MCF 10A (cell line): ENCODE results near the gene KIAA0408. TPM values are rescaled to one million over a fixed set of nuclear protein-coding genes. Genes with fewer than 3 reads are reported as not detected.

Experiments used
- BruUV-seq: library from RNA; stranded (reverse); fragments of 400-500 nt; replicated peaks from 2 replicates; lab custom pipeline; 2021; lab: Mats Ljungman, UMichigan
- CTCF ChIA-PET: fragments of 300-600 bp; sonication (Branson Sonifier 250); formaldehyde crosslinking; extraction: SDS; loops from one replicate; lab custom pipeline; 2021; ENCODE audit warnings: antibody characterized with exemption, inconsistent platforms; lab: Yijun Ruan, JAX
- POLR2A ChIA-PET: fragments of 300-600, 350-650 bp; sonication (Branson Sonifier 250); formaldehyde crosslinking; extraction: SDS; loops from one replicate; lab custom pipeline; 2020; ENCODE audit warnings: antibody characterized with exemption, inconsistent platforms; lab: Yijun Ruan, JAX
- DNase-seq: peaks from one replicate; pipeline ENCODE4 v3.0.0-alpha.2; 2018; ENCODE audit not compliant: unreplicated experiment
- H3K27ac Mint-ChIP-seq: one replicate; pipeline ENCODE4 v1.8.0; 2022; ENCODE audit warnings: mild to moderate bottlenecking, low read depth, mixed read lengths; ENCODE audit not compliant: unreplicated experiment
- H3K27me3 Mint-ChIP-seq: one replicate; pipeline ENCODE4 v1.8.0; 2022; ENCODE audit warnings: mixed read lengths; ENCODE audit not compliant: insufficient read depth, unreplicated experiment
- H3K36me3 Mint-ChIP-seq: one replicate; pipeline ENCODE4 v1.8.0; 2022; ENCODE audit warnings: mild to moderate bottlenecking, moderate library complexity, mixed read lengths; ENCODE audit not compliant: insufficient read depth, unreplicated experiment
- H3K4me1 Mint-ChIP-seq: one replicate; pipeline ENCODE4 v1.8.0; 2022; ENCODE audit warnings: mixed read lengths; ENCODE audit not compliant: insufficient read depth, unreplicated experiment
- H3K4me3 Mint-ChIP-seq: one replicate; pipeline ENCODE4 v1.8.0; 2022; ENCODE audit warnings: mild to moderate bottlenecking, moderate library complexity, mixed read lengths; ENCODE audit not compliant: unreplicated experiment
- H3K9me3 Mint-ChIP-seq: one replicate; pipeline ENCODE4 v1.8.0; 2022; ENCODE audit warnings: mixed read lengths; ENCODE audit not compliant: unreplicated experiment
- intact Hi-C: fragments of 100-400 bp; cut with micrococcal nuclease; formaldehyde crosslinking; loops from 2 replicates; pipeline ENCODE4 v1.14.1; 2022
- total RNA-seq: library from RNA; stranded (reverse); gene quantifications from 2 replicates; pipeline ENCODE4 v1.2.3, GENCODE V29; 2022
- TF ChIP-seq, protein P1 (sequence below): fragments of 200-600 bp; IDR thresholded peaks from one replicate; pipeline ENCODE4 v1.8.0; 2022; ENCODE audit warnings: antibody characterized with exemption, mild to moderate bottlenecking; ENCODE audit not compliant: unreplicated experiment

Gene KIAA0408
- total RNA-seq, 1 experiment from 2014 or later: not detected

DNA sequence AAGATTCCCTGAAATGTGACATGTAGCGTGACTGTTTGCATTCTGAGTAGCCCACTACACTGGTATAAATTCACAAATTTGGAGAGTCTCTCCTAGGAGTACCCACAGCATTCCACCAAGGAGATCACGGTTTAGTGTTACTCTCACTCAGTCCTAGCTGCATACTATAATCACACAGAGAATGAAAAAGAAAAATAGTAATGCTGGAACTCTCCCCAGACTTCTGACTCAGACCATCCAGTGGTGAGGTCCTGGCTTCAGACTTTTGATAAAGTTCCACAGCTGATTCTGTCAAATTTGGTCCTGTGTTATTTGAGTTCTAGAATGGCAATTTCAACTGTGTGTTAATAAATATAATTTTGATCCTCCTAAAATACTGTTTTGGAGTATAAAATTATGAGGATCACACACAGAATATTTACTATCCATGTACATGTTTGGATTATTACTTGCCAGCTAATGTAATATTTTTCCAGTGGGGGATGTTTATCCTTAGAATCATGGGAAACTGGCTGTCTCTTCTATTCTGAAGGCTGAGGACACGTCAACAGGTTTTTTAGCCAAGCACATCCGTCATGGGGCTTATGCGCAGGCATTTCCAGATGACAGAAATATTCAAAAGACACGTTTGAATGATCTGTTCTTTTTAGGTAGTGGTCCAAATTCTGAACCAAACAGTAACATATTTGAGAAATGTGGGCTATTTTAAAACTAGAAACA is 5.1 kb upstream of the KIAA0408 start:
- Mint-ChIP-seq H3K9me3 (no peaks in the 10 kb centered on the region), H3K4me1 (no peaks in the 10 kb centered on the region), H3K27ac (no peak overlapping the region), H3K4me3 (no peak overlapping the region), H3K27me3 (no peaks in the 10 kb centered on the region), H3K36me3 (no peaks in the 10 kb centered on the region)
- ChIA-PET POLR2A (interaction anchor here (0.5 to 1.2 kb wide), 2 partner anchors 11 to 74 kb away, joined by 3 read pairs; no protein-coding TSS in a partner anchor), CTCF (interaction anchor here (0.6 to 6.6 kb wide), 16 partner anchors 11 to 198 kb away, joined by 3 to 92 read pairs (median 4); partner anchors contain the start of gene RNF146)
- TF ChIP-seq, protein P1, sequence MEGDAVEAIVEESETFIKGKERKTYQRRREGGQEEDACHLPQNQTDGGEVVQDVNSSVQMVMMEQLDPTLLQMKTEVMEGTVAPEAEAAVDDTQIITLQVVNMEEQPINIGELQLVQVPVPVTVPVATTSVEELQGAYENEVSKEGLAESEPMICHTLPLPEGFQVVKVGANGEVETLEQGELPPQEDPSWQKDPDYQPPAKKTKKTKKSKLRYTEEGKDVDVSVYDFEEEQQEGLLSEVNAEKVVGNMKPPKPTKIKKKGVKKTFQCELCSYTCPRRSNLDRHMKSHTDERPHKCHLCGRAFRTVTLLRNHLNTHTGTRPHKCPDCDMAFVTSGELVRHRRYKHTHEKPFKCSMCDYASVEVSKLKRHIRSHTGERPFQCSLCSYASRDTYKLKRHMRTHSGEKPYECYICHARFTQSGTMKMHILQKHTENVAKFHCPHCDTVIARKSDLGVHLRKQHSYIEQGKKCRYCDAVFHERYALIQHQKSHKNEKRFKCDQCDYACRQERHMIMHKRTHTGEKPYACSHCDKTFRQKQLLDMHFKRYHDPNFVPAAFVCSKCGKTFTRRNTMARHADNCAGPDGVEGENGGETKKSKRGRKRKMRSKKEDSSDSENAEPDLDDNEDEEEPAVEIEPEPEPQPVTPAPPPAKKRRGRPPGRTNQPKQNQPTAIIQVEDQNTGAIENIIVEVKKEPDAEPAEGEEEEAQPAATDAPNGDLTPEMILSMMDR: no peak
- intact Hi-C loops: loop anchor here (10.0 kb wide), 2 partner anchors 120 to 180 kb away; partner anchors contain the start of gene ECHDC1
- DNase-seq: no peak
- BruUV-seq: no TSS peak

DNA sequence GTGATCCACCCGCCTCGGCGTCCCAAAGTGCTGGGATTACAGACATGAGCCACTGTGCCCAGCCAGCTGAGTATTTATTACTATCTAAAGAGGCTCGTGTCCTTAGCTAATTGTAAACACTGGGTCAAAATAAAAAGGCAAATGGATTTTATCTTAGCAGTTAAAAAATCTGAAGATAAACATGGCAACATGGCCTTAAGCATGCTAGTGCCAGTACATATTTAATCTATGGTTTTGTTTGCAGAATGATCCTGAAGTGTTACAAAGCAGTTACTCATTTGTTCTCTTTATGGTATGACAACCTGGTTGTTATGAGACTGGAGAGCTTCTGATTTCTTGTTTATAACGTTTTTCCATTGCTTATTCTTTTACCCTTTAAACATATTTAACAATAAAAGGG is 3.9 kb upstream of the KIAA0408 start:
- Mint-ChIP-seq H3K27me3 (no peaks in the 10 kb centered on the region), H3K4me3 (no peak overlapping the region), H3K27ac (no peak overlapping the region), H3K36me3 (no peaks in the 10 kb centered on the region), H3K9me3 (no peaks in the 10 kb centered on the region), H3K4me1 (peaks cover 1% of the 10 kb centered on the region)
- POLR2A ChIA-PET: no interaction called here
- BruUV-seq: no TSS peak
- TF ChIP-seq, protein P1: no peak
- CTCF ChIA-PET: interaction anchor here (0.6 to 6.6 kb wide), 18 partner anchors 11 to 197 kb away, joined by 3 to 92 read pairs (median 4); partner anchors contain the start of gene RNF146
- no peak for DNase-seq
- intact Hi-C loops: loop anchor here (10.0 kb wide), 2 partner anchors 118 to 182 kb away; partner anchors contain the start of gene ECHDC1

DNA sequence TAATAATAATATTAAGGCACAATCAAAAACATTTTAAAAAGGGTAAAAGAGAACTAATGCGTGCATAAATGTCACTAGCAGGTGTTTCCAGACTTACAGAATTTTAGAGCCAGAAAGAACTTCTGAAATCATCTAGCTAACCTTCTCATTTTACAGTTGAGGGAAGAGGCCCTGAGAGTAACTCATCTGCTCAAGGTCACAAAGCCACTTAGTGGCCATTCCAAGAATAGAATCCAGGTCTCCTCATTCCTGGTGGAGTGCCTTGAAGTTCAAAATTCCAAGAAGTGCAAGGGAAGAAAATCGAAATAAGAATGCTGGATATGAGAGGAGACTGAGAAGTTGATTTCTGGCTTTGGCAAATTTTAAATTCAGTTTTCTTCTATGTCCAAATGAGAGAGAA is 3.2 kb upstream of the KIAA0408 start:
- ChIA-PET CTCF (interaction anchor here (0.7 to 6.6 kb wide), 8 partner anchors 10 to 161 kb away, joined by 3 to 92 read pairs (median 5); no protein-coding TSS in a partner anchor), POLR2A (interaction anchor here (0.9 kb wide), 1 partner anchor 118 kb away, joined by 3 read pairs; no protein-coding TSS in a partner anchor)
- Mint-ChIP-seq H3K9me3 (no peaks in the 10 kb centered on the region), H3K4me3 (no peak overlapping the region), H3K36me3 (no peaks in the 10 kb centered on the region), H3K27ac (no peak overlapping the region), H3K27me3 (no peaks in the 10 kb centered on the region), H3K4me1 (peaks cover 8% of the 10 kb centered on the region)
- TF ChIP-seq, protein P1: no peak
- intact Hi-C loops: loop anchor here (10.0 kb wide), 2 partner anchors 118 to 182 kb away; partner anchors contain the start of gene ECHDC1
- no TSS peak for BruUV-seq
- no peak for DNase-seq

DNA sequence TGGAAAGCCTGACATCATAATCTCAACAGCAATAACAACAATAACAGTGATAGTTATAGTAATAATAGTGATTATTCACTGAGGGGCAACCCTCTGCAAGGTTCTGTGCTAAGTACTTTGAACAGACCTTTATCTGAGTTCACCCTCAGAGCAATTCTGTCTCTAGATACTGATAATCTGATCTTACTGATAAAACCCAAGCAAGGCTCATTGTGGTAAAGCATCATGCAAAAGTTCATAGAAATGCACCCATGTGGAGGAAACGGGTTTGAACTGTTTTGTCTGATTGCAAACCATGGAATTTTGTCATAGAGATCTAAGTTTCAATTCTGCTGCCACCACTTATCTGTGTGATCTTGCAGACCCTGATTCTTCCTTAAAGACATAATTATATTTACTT is 1.3 kb upstream of the KIAA0408 start:
- intact Hi-C loops: loop anchor here (10.0 kb wide), 2 partner anchors 116 to 184 kb away; partner anchors contain the start of gene ECHDC1
- H3K4me3 Mint-ChIP-seq: no peak overlapping the region
- DNase-seq: no peak
- TF ChIP-seq, protein P1: no peak
- no peaks in the 10 kb centered on the region for H3K27me3 Mint-ChIP-seq
- H3K9me3 Mint-ChIP-seq: no peaks in the 10 kb centered on the region
- H3K27ac Mint-ChIP-seq: no peak overlapping the region
- no TSS peak for BruUV-seq
- CTCF ChIA-PET: interaction anchor here (0.6 to 1.4 kb wide), 5 partner anchors 56 to 1484 kb away, joined by 3 to 4 read pairs (median 3); no protein-coding TSS in a partner anchor
- H3K4me1 Mint-ChIP-seq: peaks cover 10% of the 10 kb centered on the region
- POLR2A ChIA-PET: interaction anchor here (1.5 kb wide), 1 partner anchor 167 kb away, joined by 3 read pairs; no protein-coding TSS in a partner anchor
- no peaks in the 10 kb centered on the region for H3K36me3 Mint-ChIP-seq
